HepG2 (cell line): ENCODE measurements around the gene EPB41L1. TPM values are rescaled to one million over a fixed set of nuclear protein-coding genes. Genes with fewer than 3 reads are reported as not detected.

Experiments used
- AKAP8 ChIP-seq: sonication (generic); formaldehyde crosslinking; IDR thresholded peaks from 2 replicates; pipeline ENCODE4 v1.5.1; 2020; ENCODE audit warnings: mild to moderate bottlenecking, missing genetic modification reagents
- CREB3 ChIP-seq: sonication (generic); formaldehyde crosslinking; IDR thresholded peaks from 2 replicates; pipeline ENCODE4 v1.5.0; 2020; ENCODE audit warnings: missing genetic modification reagents
- DBP ChIP-seq: sonication (generic); formaldehyde crosslinking; IDR thresholded peaks from 2 replicates; pipeline ENCODE4 v1.4.0; 2020; ENCODE audit warnings: missing genetic modification reagents; ENCODE audit errors: not compliant biosample characterization
- HNF1A ChIP-seq, 2 experiments: sonication (generic) in 1 of 2; formaldehyde crosslinking in 1 of 2; IDR thresholded peaks; 2 replicates each; pipeline versions ENCODE4 v1.4.0 to v1.6.1; 2016 to 2020; ENCODE audit warnings: borderline replicate concordance in 1 of 2, low read depth in 1 of 2, mild to moderate bottlenecking in 1 of 2, missing genetic modification reagents in 1 of 2
- MED8 ChIP-seq: sonication (generic); formaldehyde crosslinking; IDR thresholded peaks from 2 replicates; pipeline ENCODE4 v1.8.1; 2023; ENCODE audit warnings: mild to moderate bottlenecking, missing genetic modification reagents; ENCODE audit not compliant: insufficient replicate concordance
- MIXL1 ChIP-seq: IDR thresholded peaks from 2 replicates; pipeline ENCODE4 v1.6.1; 2016
- MTERF4 ChIP-seq: sonication (generic); formaldehyde crosslinking; IDR thresholded peaks from 2 replicates; pipeline ENCODE4 v1.8.0; 2023; ENCODE audit warnings: mild to moderate bottlenecking, missing genetic modification reagents
- NFE2 ChIP-seq: sonication (generic); formaldehyde crosslinking; IDR thresholded peaks from 2 replicates; pipeline ENCODE4 v1.4.0; 2020; ENCODE audit warnings: missing genetic modification reagents
- NFE2L1 ChIP-seq: sonication (generic); formaldehyde crosslinking; IDR thresholded peaks from 2 replicates; pipeline ENCODE4 v1.4.0; 2020; ENCODE audit warnings: missing genetic modification reagents, mild to moderate bottlenecking, borderline replicate concordance
- SETDB1 ChIP-seq: sonication (generic); formaldehyde crosslinking; IDR thresholded peaks from 2 replicates; pipeline ENCODE4 v1.5.1; 2020; ENCODE audit warnings: missing genetic modification reagents, mild to moderate bottlenecking, borderline replicate concordance
- ZBTB4 ChIP-seq: sonication (generic); formaldehyde crosslinking; IDR thresholded peaks from 2 replicates; pipeline ENCODE4 v1.4.0; 2020; ENCODE audit warnings: missing genetic modification reagents, mild to moderate bottlenecking, borderline replicate concordance
- ZNF609 ChIP-seq: sonication (generic); formaldehyde crosslinking; IDR thresholded peaks from 2 replicates; pipeline ENCODE4 v1.4.0; 2020; ENCODE audit warnings: mild to moderate bottlenecking, missing genetic modification reagents, borderline replicate concordance
- polyA plus RNA-seq, 8 experiments: library from polyadenylated mRNA; depleted of rRNA in 3 of 8; stranded (reverse) in 7 of 8; unstranded in 1 of 8; fragments of >200 nt; fragmentation: Illumina TruSeq in 4 of 8; extraction: Trizol in 4 of 8; gene quantifications; 2 replicates each; pipeline versions ENCODE4 v1.2.1 to v1.2.3, GENCODE V29; 2011 to 2016; ENCODE audit warnings: low read depth in 4 of 8, missing spikeins in 1 of 8, mixed read lengths in 1 of 8; ENCODE audit not compliant: insufficient read depth in 1 of 8
- total RNA-seq, 5 experiments: library from RNA; depleted of rRNA; stranded (reverse); fragments of >200 nt; fragmentation: Illumina TruSeq; extraction: Trizol; gene quantifications; 2 replicates each; pipeline ENCODE4 v1.2.3, GENCODE V29; 2016; ENCODE audit warnings: low read depth in 1 of 5

EPB41L1 gene
- total and polyA plus RNA-seq, 2 of the 13 experiments (the other 11 are each of a cell fraction or from before 2014, with no cell fraction given): 16.7 to 39.0 TPM

GRCh38 chr20:36202891-36203338, 48.4 kb downstream of the EPB41L1 start (continued):
- TF ChIP-seq DBP (no peak), MIXL1 (CRISPR knock-in tag) (no peak), CREB3 (CRISPR knock-in tag) (no peak), MED8 (CRISPR knock-in tag) (no peak), SETDB1 (no peak), NFE2L1 (CRISPR knock-in tag) (no peak), AKAP8 (CRISPR knock-in tag) (no peak), HNF1A (IDR thresholded peaks at IDR 0.05; ENCODE audit: low read depth) (no peak), HNF1A (CRISPR knock-in tag; IDR thresholded peaks at IDR 0.05; ENCODE audit: borderline replicate concordance) (no peak), NFE2 (CRISPR knock-in tag) (peak; percentile 35; the same call in 1 of the 2 replicates), ZNF609 (CRISPR knock-in tag) (no peak), MTERF4 (CRISPR knock-in tag) (no peak), ZBTB4 (no peak)
